Heart right ventricle (tissue), 16 donors: ENCODE measurements around the gene HSD17B3. TPM values are rescaled to one million over a fixed set of nuclear protein-coding genes. Genes with fewer than 3 reads are reported as not detected.
A peak's percentile ranks its signal among the peaks of the same experiment; 100 is the strongest.

Experiments used
- ATAC-seq, 8 donors: fragments of 200-7000 bp; cut with Tn5 transposase; one replicate each; pipeline ENCODE4 v1.9.1; 2020; ENCODE audit warnings: mild to moderate bottlenecking in 8 of 8, moderate library complexity in 8 of 8, moderate number of reproducible peaks in 1 of 8
- DNase-seq, 2 donors: peaks; one replicate each; pipeline ENCODE4 v3.0.0-alpha.2; 2020
- H3K27ac ChIP-seq, 10 donors: fragments of 200-600 bp; sonication (generic) in 2 of 10; one replicate each; pipeline versions ENCODE4 v1.5.0 to v1.8.0; 2020 to 2022; ENCODE audit warnings: mild to moderate bottlenecking in 3 of 10
- H3K27me3 ChIP-seq, 7 donors: fragments of 200-600 bp; one replicate each; pipeline ENCODE4 v1.8.0; 2021 to 2022; ENCODE audit warnings: mild to moderate bottlenecking in 2 of 7
- H3K36me3 ChIP-seq, 9 donors: fragments of 200-600 bp; sonication (generic) in 1 of 9; one replicate each; pipeline versions ENCODE4 v1.5.0 to v1.8.0; 2020 to 2022; ENCODE audit warnings: mild to moderate bottlenecking in 2 of 9
- H3K4me1 ChIP-seq, 9 donors: fragments of 200-600 bp; sonication (generic) in 1 of 9; one replicate each; pipeline versions ENCODE4 v1.5.0 to v1.8.0; 2020 to 2022; ENCODE audit warnings: mild to moderate bottlenecking in 4 of 9
- H3K4me3 ChIP-seq, 10 donors: fragments of 200-600 bp; sonication (generic) in 2 of 10; one replicate each; pipeline versions ENCODE4 v1.5.0 to v1.8.0; 2020 to 2022; ENCODE audit warnings: mild to moderate bottlenecking in 7 of 10, moderate library complexity in 2 of 10
- H3K9me3 ChIP-seq, 11 donors: fragments of 200-600 bp in 10 of 11; sonication (generic) in 2 of 11; one replicate each; pipeline versions ENCODE4 v1.5.0 to v1.8.0; 2013 to 2022; ENCODE audit warnings: mild to moderate bottlenecking in 2 of 11, control low read depth in 1 of 11, moderate library complexity in 1 of 11
- WGBS, 2 donors: extraction: QIAGEN DNeasy Blood & Tissue Kit; methylation state at CpG; one replicate each; pipeline ENCODE4 v1.1.7; 2013; ENCODE audit warnings: inconsistent platforms in 1 of 2; 5-methylcytosine and 5-hydroxymethylcytosine counted together
- intact Hi-C, 10 donors: fragments of 100-400 bp; cut with DNase I; formaldehyde crosslinking; loops; one replicate each; pipeline versions ENCODE4 v1.11.1 to v1.14.2; 2022
- polyA plus RNA-seq, 2 donors: library from polyadenylated mRNA; stranded (reverse); fragments of 200-250 nt; gene quantifications; one replicate each; pipeline ENCODE4 v1.2.3, GENCODE V29; 2013
- total RNA-seq, 10 donors: library from RNA; stranded (reverse); fragmentation: NEBNext Ultra II Directional in 3 of 10; extraction: Animal tissue kit (Norgen Biotek cat#: 25700) in 3 of 10; gene quantifications; one replicate each; pipeline versions ENCODE4 v1.2.1 to v1.2.4, GENCODE V29; 2021 to 2023
- TF ChIP-seq, protein P1 (sequence below), 9 donors: fragments of 200-600 bp; sonication (generic) in 2 of 9; IDR thresholded peaks; one replicate each; pipeline versions ENCODE4 v1.5.0 to v1.8.0; 2021 to 2022; ENCODE audit warnings: antibody characterized with exemption in 9 of 9, mild to moderate bottlenecking in 5 of 9, moderate library complexity in 1 of 9
- donor health status: Arrhythmogenic right ventricular cardiomyopathy.
- donor health status: ischemic (EF 13 %, LVEDD 7.1; RV severe dilation, severe dysfunction).
- donor health status: healthy with polysubstance abuse.
- donor health status: DM: no; HTN: yes; CAD: no.
- donor health status: DM: no; HTN: no; CAD: no.
- donor health status: ischemic (EF 25% LVEDD 6.9; RV normal size, moderate dysfunction).
- donor health status: ischemic (EF 25% LVEDD 5.7; RV mildly dilated, moderate dysfunction).
- donor health status: healthy.
- donor health status: DM: yes; HTN: yes; CAD: no.
- donor health status: Ischemic cardiomyopathy.
- donor health status: ischemic (EF 35%, LVEDD 5.7; RV mildly dilated, moderate dysfunction).
- donor health status: nonischemic (EF 11% LVEDD 7.7; RV severe dilation, severe dysfunction).
- donor health status: DM: yes; HTN: yes; CAD: no.
- donor health status: PGD.
- donor health status: ischemic (EF 29% LVEDD 5.4; RV normal size, mild dysfunction).
- donor health status: nonischemic (EF 23%, LVEDD 6.1; RV moderate dilation, normal function).

HSD17B3 gene
- total and polyA plus RNA-seq, 12 donors = 0.66 to 12.2 (median 1.2) TPM

- Histone ChIP-seq H3K9me3 (peaks cover 0 to 6% (median 0%) of the 10 kb centered on the region in 11 donors), H3K4me3 (peak overlapping the region in 9 of 10 donors; percentile 1 to 41 (median 19)), H3K4me1 (peaks cover 5 to 34% (median 20%) of the 10 kb centered on the region in 9 donors), H3K27ac (peak overlapping the region in 1 of 10 donors; percentile 31), H3K36me3 (no peaks in the 10 kb centered on the region), H3K27me3 (peaks cover 0 to 61% (median 43%) of the 10 kb centered on the region in 7 donors)
- TF ChIP-seq, protein P1, sequence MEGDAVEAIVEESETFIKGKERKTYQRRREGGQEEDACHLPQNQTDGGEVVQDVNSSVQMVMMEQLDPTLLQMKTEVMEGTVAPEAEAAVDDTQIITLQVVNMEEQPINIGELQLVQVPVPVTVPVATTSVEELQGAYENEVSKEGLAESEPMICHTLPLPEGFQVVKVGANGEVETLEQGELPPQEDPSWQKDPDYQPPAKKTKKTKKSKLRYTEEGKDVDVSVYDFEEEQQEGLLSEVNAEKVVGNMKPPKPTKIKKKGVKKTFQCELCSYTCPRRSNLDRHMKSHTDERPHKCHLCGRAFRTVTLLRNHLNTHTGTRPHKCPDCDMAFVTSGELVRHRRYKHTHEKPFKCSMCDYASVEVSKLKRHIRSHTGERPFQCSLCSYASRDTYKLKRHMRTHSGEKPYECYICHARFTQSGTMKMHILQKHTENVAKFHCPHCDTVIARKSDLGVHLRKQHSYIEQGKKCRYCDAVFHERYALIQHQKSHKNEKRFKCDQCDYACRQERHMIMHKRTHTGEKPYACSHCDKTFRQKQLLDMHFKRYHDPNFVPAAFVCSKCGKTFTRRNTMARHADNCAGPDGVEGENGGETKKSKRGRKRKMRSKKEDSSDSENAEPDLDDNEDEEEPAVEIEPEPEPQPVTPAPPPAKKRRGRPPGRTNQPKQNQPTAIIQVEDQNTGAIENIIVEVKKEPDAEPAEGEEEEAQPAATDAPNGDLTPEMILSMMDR (IDR thresholded peaks at IDR 0.05) = peak; percentile 45 to 84 (median 77)
- intact Hi-C loops = loop anchor here in 8 of 10 donors (2.0 to 10.0 kb wide), 12 partner anchors 152 to 877 kb away; partner anchors contain the start of gene PTCH1 (in 1 of the 8)
- 18 to 23% methylated on average over 79 to 81 of the region's 81 CpGs for WGBS, 2 donors
- DNase-seq (peak; percentile 31 to 58), ATAC-seq (peak; percentile 10 to 52 (median 42))
Observed at GRCh38 chr9:96219026-96219899, 82.7 kb downstream of the HSD17B3 start.

DNA sequence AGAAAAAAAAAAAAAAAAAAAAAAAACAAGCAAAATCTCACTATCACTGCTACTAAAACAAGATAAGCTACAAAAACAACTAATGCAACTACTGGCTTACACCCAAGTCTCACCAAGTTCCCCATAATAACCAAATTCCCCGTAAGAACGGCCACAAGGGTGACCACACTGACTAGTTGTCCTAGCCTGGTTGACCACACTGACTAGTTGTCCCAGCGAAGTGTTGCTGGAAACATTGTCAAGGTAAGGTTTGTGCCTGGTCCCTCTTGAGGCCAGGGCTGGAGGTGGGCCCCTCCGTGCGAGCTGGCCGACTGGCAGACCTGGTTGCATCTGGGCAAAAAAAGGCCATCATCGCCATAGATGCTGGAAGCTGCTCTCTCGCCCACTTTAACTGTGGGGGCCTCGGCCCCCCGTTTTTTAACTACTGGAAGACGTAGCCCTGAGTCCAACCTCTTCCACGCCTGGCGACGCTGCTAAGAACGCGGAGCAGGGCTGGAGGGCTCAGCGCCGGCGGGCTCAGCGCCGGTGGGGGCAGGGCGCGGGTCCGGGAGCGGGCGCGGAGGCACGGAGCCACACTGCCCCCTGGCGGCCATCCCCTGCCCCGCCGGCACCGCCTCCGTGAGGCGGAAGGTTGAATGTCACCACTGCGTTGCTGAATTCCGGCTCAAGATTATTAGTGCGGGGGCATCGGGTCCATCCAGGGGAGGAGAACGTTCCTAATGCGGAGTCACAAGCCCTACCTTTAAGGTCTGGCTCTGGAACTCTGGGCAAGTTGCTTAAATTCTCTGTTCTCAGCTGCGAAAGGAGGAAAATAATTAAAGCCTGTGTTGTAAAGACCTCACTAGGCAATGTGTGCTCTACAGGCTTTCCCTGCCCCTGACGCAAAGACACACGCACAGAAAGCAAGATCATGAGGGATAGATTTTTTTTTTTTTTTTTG, 84.0 kb downstream of the HSD17B3 start:
- peaks cover 0 to 57% (median 49%) of the 10 kb centered on the region in 7 donors for H3K27me3 ChIP-seq
- WGBS, 2 donors = 2 to 3% methylated on average over 42 to 43 of the region's 43 CpGs
- peak; percentile 89 to 95 (median 92) for ATAC-seq
- H3K36me3 ChIP-seq = no peaks in the 10 kb centered on the region
- peaks cover 5 to 34% (median 20%) of the 10 kb centered on the region in 9 donors for H3K4me1 ChIP-seq
- H3K27ac ChIP-seq = peak overlapping the region in 9 of 10 donors; percentile 13 to 76 (median 37)
- intact Hi-C loops = loop anchor here in 9 of 10 donors (2.0 to 10.0 kb wide), 13 partner anchors 151 to 876 kb away; partner anchors contain the start of gene PTCH1 (in 1 of the 9)
- H3K9me3 ChIP-seq = no peaks in the 10 kb centered on the region
- H3K4me3 ChIP-seq = peak overlapping the region in 9 of 10 donors; percentile 12 to 48 (median 40)
- TF ChIP-seq, protein P1 (IDR thresholded peaks at IDR 0.05) = peak; percentile 93 to 99 (median 96)
- peak; percentile 59 to 82 for DNase-seq

- Histone ChIP-seq H3K4me3 (peak overlapping the region in 5 of 10 donors; percentile 35 to 45 (median 43)), H3K27me3 (peaks cover 0 to 55% (median 46%) of the 10 kb centered on the region in 7 donors), H3K36me3 (no peaks in the 10 kb centered on the region), H3K9me3 (no peaks in the 10 kb centered on the region), H3K27ac (peak overlapping the region in 3 of 10 donors; percentile 54 to 76 (median 54)), H3K4me1 (peaks cover 5 to 34% (median 20%) of the 10 kb centered on the region in 9 donors)
- TF ChIP-seq, protein P1 (IDR thresholded peaks at IDR 0.05) = no peak
- peak in 7 of 8 donors; percentile 19 to 58 (median 28) for ATAC-seq
- peak in 1 of 2 donors; percentile 32 for DNase-seq
- intact Hi-C loops = loop anchor here in 9 of 10 donors (2.0 to 10.0 kb wide), 13 partner anchors 150 to 875 kb away; partner anchors contain the start of gene PTCH1 (in 1 of the 9)
- WGBS, 2 donors = 19 to 21% methylated on average over 11 of the region's 11 CpGs
Observed at GRCh38 chr9:96217294-96217707, 84.7 kb downstream of the HSD17B3 start.
